Melanocyte of skin (primary cell): Measurements from ENCODE around the gene MBD3L2B. TPM values are rescaled to one million over a fixed set of nuclear protein-coding genes. Genes with fewer than 3 reads are reported as not detected.

Experiments used
- total RNA-seq, 2 donors: library from RNA; depleted of rRNA; stranded (reverse); fragments of >200 nt; gene quantifications; 2 replicates each; pipeline ENCODE4 v1.2.3, GENCODE V29; 2012

The MBD3L2B gene
- total RNA-seq: not detected

DNA sequence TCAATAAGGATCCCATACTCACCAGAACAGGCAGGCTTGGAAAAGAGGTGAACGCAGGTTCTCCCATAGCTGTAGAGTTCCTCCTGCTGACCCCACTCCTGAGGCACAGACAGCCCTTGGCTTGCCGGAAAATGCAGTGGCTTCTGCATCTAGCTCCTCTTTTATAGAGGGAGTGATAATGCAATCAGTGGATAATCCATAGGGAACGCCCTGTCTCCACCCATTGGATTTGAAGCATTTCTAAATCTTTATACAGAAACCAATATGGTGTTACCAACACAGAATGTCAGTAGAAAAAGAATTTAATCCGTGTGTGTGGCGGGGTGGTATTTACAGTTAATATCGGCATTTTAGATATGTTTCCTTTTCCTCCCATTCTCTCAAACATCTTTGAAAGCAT, at the start of gene MBD3L2B:
MBD3L2B (minus strand) TSS at position 101 of the 400 bp plus-strand sequence; CDS start at position 67, 34 bp downstream.

DNA sequence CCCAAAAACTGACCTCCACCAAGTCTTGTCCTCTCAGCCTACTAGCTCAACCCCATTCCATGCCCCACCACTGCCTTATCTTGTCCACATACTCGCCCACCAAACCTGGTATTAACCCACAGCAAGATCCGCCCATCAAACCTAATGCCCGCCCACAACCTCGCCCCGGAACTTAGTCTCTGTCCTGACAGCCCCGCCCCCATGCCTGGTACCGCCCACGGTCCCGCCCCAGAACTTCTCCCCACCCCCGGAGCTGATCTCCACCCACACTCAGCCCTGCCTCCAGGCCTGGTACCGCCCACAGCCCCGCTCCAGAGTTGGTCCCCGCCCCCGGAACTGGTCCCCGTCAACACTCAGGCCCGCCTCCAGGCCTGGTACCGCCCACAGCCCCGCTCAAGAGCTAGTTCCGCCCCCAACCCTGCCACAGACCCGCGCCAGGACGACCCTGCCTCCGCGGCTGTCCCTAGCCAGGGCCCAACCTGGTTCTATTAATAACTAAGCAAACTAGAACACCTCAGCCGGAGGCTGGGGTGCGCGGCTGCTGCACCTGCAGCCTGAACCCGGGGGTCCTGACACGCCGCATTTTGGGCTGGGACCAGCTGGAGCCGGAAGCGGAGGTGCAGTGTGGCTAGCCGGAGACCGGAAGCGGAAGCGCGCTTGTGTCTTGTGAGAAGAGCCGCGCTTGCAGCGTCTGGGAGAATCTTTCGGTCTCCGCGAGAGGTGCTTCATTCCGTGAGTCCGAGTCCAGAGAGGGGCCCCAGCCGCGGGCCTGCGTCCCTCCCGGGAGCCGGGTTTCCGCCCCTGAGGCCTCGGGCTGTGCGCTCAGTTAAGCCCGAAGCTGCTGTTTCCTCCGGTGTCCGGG, 48.0 kb upstream of the MBD3L2B start, which contains the start of gene ZNF557:
ZNF557 (plus strand) TSS at position 662 of the 862 bp plus-strand sequence. CDS start 5,372 bp downstream, outside the sequence.

DNA sequence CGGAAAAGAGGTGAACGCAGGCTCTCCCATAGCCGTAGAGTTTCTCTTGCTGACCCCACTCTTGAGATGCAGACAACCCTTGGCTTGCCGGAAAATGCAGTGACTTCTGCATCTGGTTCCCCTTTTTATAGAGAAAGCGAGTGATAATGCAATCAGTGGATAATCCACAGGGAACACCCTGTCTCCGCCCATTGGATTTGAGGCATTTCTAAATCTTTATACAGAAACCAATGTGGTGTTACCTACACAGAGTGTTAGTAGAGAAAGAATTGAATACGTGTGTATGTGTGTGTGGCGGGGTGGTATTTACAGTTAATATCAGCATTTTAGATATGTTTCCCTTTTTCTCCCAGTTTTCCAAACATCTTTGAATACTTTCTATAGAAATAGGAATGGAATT, 37.3 kb upstream of the MBD3L2B start, which contains the start of gene MBD3L3:
MBD3L3 (minus strand) TSS at position 101 of the 400 bp plus-strand sequence; CDS start at position 30, 71 bp downstream.

DNA sequence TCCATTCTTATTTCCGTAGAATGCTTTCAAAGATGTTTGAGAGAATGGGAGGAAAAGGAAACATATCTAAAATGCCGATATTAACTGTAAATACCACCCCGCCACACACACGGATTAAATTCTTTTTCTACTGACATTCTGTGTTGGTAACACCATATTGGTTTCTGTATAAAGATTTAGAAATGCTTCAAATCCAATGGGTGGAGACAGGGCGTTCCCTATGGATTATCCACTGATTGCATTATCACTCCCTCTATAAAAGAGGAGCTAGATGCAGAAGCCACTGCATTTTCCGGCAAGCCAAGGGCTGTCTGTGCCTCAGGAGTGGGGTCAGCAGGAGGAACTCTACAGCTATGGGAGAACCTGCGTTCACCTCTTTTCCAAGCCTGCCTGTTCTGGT, 27.8 kb upstream of the MBD3L2B start, which contains the start of gene MBD3L2:
MBD3L2 (plus strand) TSS at position 301 of the 400 bp plus-strand sequence; CDS start at position 354, 53 bp downstream.

DNA sequence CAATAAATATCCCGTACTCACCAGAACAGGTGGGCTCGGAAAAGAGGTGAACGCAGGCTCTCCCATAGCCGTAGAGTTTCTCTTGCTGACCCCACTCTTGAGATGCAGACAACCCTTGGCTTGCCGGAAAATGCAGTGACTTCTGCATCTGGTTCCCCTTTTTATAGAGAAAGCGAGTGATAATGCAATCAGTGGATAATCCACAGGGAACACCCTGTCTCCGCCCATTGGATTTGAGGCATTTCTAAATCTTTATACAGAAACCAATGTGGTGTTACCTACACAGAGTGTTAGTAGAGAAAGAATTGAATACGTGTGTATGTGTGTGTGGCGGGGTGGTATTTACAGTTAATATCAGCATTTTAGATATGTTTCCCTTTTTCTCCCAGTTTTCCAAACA, 18.8 kb upstream of the MBD3L2B start, which contains the start of gene MBD3L4:
MBD3L4 (minus strand) TSS at position 101 of the 400 bp plus-strand sequence; CDS start at position 66, 35 bp downstream.

DNA sequence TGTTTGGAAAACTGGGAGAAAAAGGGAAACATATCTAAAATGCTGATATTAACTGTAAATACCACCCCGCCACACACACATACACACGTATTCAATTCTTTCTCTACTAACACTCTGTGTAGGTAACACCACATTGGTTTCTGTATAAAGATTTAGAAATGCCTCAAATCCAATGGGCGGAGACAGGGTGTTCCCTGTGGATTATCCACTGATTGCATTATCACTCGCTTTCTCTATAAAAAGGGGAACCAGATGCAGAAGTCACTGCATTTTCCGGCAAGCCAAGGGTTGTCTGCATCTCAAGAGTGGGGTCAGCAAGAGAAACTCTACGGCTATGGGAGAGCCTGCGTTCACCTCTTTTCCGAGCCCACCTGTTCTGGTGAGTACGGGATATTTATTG, 9.0 kb upstream of the MBD3L2B start, which contains the start of gene MBD3L5:
MBD3L5 (plus strand) TSS at position 301 of the 400 bp plus-strand sequence; CDS start at position 335, 34 bp downstream.

Other genes starting within 250 kb of the MBD3L2B start
- not detected for gene VAV1, start 248.7 kb downstream of the MBD3L2B start, total RNA-seq
- gene ADGRE1, start 133.9 kb downstream of the MBD3L2B start, total RNA-seq: under 1 TPM in 1 of 2 donors, not detected in 1; under 0.01 TPM
- gene MBD3L5, start 9.1 kb upstream of the MBD3L2B start, total RNA-seq: not detected
- gene MBD3L4, start 18.7 kb upstream of the MBD3L2B start, total RNA-seq: not detected
- gene MBD3L2, start 27.9 kb upstream of the MBD3L2B start, total RNA-seq: not detected
- gene MBD3L3, start 37.2 kb upstream of the MBD3L2B start, total RNA-seq: not detected
- gene ZNF557, start 48.3 kb upstream of the MBD3L2B start, total RNA-seq: 10 to 100 TPM; 14.3 to 16.2 TPM